H1 (cell line): ENCODE data around the gene PINK1. TPM values are rescaled to one million over a fixed set of nuclear protein-coding genes. Genes with fewer than 3 reads are reported as not detected.

Experiments used
- CTCF ChIA-PET: fragments of 300-600 bp; sonication (Branson Sonifier 250); formaldehyde crosslinking; loops from one replicate; lab custom pipeline; 2021; ENCODE audit not compliant: partially characterized antibody; lab: Charles Lee
- POLR2A ChIA-PET: fragments of 300-600 bp; sonication (Branson Sonifier 250); formaldehyde crosslinking; loops from one replicate; lab custom pipeline; 2021; ENCODE audit warnings: inconsistent platforms; ENCODE audit not compliant: partially characterized antibody; lab: Charles Lee
- DNase-seq, 2 experiments: peaks; one replicate each; pipeline versions ENCODE4 v3.0.0 to v3.0.0-alpha.2; 2010 to 2022; ENCODE audit warnings: low spot score in 2 of 2, low read depth in 1 of 2, mixed read lengths in 1 of 2
- FAIRE-seq: peaks from 2 replicates; lab custom pipeline; 2011; peaks lifted over from hg19 to GRCh38; lab: Jason Lieb, UNC
- H2AFZ ChIP-seq: 2 replicates; pipeline ENCODE4 v1.8.1; 2012; ENCODE audit warnings: low read length, inconsistent platforms
- H2AK5ac ChIP-seq: 2 replicates; pipeline ENCODE4 v1.6.1; 2013; ENCODE audit warnings: low read depth, low read length
- H2BK120ac ChIP-seq: replicated peaks from 2 replicates; pipeline ENCODE3; 2013; ENCODE audit warnings: low read depth, low read length, inconsistent platforms
- H2BK12ac ChIP-seq: 2 replicates; pipeline ENCODE4 v1.6.1; 2013; ENCODE audit warnings: low read depth, low read length
- H2BK15ac ChIP-seq: 2 replicates; pipeline ENCODE4 v1.6.1; 2013; ENCODE audit warnings: low read length
- H2BK20ac ChIP-seq: 2 replicates; pipeline ENCODE4 v1.6.1; 2013; ENCODE audit warnings: low read length
- H2BK5ac ChIP-seq: 2 replicates; pipeline ENCODE4 v1.6.1; 2013; ENCODE audit warnings: low read depth, low read length
- H3K14ac ChIP-seq: 2 replicates; pipeline ENCODE4 v1.6.1; 2013; ENCODE audit warnings: inconsistent platforms; ENCODE audit not compliant: insufficient read length
- H3K18ac ChIP-seq: 2 replicates; pipeline ENCODE4 v1.6.1; 2013; ENCODE audit warnings: low read length; ENCODE audit errors: extremely low read depth
- H3K23ac ChIP-seq: 2 replicates; pipeline ENCODE4 v1.6.1; 2013; ENCODE audit warnings: inconsistent platforms; ENCODE audit not compliant: insufficient read length
- H3K23me2 ChIP-seq: 2 replicates; pipeline ENCODE4 v1.6.1; 2013; ENCODE audit warnings: low read depth, low read length
- H3K27ac ChIP-seq: 2 replicates; pipeline ENCODE4 v1.6.1; 2011; ENCODE audit warnings: low read depth, low read length, inconsistent platforms
- H3K27me3 ChIP-seq, 4 experiments: replicated peaks in 1 of 4; 1 replicate in 1 of 4; 2 replicates in 3 of 4; pipeline versions ENCODE4 v1.6.1 to v1.8.1; 2011 to 2013; ENCODE audit warnings: low read length in 3 of 4, mild to moderate bottlenecking in 3 of 4, inconsistent platforms in 2 of 4, mixed read lengths in 2 of 4, moderate library complexity in 1 of 4; ENCODE audit not compliant: control insufficient read depth in 3 of 4, insufficient read depth in 3 of 4; ENCODE audit errors: extremely low read depth in 1 of 4
- H3K36me3 ChIP-seq, 4 experiments: 2 replicates each; pipeline versions ENCODE4 v1.6.1 to v1.8.1; 2011 to 2013; ENCODE audit warnings: mild to moderate bottlenecking in 4 of 4, low read length in 3 of 4, moderate library complexity in 2 of 4, control low read depth in 1 of 4, inconsistent platforms in 1 of 4; ENCODE audit not compliant: insufficient read depth in 4 of 4, control insufficient read depth in 2 of 4
- H3K4ac ChIP-seq: replicated peaks from 2 replicates; pipeline ENCODE3; 2013; ENCODE audit warnings: low read length, low read depth, mixed read lengths, inconsistent platforms; ENCODE audit not compliant: insufficient read length
- H3K4me1 ChIP-seq, 4 experiments: replicated peaks in 1 of 4; 1 replicate in 1 of 4; 2 replicates in 3 of 4; pipeline versions ENCODE4 v1.6.1 to v1.8.1; 2011 to 2013; ENCODE audit warnings: low read length in 3 of 4, inconsistent platforms in 2 of 4, mixed read lengths in 1 of 4; ENCODE audit not compliant: insufficient read depth in 4 of 4, control insufficient read depth in 3 of 4
- H3K4me2 ChIP-seq, 2 experiments: 2 replicates each; pipeline versions ENCODE4 v1.6.1 to v1.8.1; 2011 to 2013; ENCODE audit warnings: low read depth in 2 of 2, low read length in 2 of 2, control low read depth in 1 of 2, inconsistent platforms in 1 of 2, mild to moderate bottlenecking in 1 of 2; ENCODE audit not compliant: insufficient read depth in 1 of 2
- H3K4me3 ChIP-seq, 4 experiments: fragments of 200-600, 300-600 bp in 1 of 4; sonication (generic), shearing (Covaris generic), sonication (Bioruptor Twin) in 1 of 4; 2 replicates each; pipeline versions ENCODE4 v1.5.1 to v1.8.1; 2011 to 2016; ENCODE audit warnings: low read length in 4 of 4, low read depth in 3 of 4, control low read depth in 2 of 4, inconsistent platforms in 2 of 4, mild to moderate bottlenecking in 2 of 4, mixed read lengths in 1 of 4, moderate library complexity in 1 of 4; ENCODE audit not compliant: insufficient read depth in 2 of 4; ENCODE audit errors: extremely low read depth in 1 of 4
- H3K56ac ChIP-seq: replicated peaks from 2 replicates; pipeline ENCODE3; 2013; ENCODE audit warnings: low read depth, mild to moderate bottlenecking, mixed read lengths, low read length, inconsistent platforms; ENCODE audit not compliant: insufficient read length
- H3K79me1 ChIP-seq: 2 replicates; pipeline ENCODE4 v1.6.1; 2013; ENCODE audit warnings: low read depth, low read length, control low read depth
- H3K79me2 ChIP-seq, 2 experiments: 2 replicates each; pipeline versions ENCODE4 v1.6.1 to v1.8.1; 2012 to 2013; ENCODE audit warnings: low read length in 2 of 2, mild to moderate bottlenecking in 2 of 2, inconsistent platforms in 1 of 2; ENCODE audit not compliant: insufficient read depth in 2 of 2, control insufficient read depth in 1 of 2
- H3K9ac ChIP-seq, 4 experiments: replicated peaks in 1 of 4; 1 replicate in 1 of 4; 2 replicates in 3 of 4; pipeline versions ENCODE4 v1.6.1 to v1.8.1; 2011 to 2013; ENCODE audit warnings: low read depth in 3 of 4, low read length in 3 of 4, control low read depth in 2 of 4, mild to moderate bottlenecking in 2 of 4, moderate library complexity in 2 of 4, inconsistent platforms in 1 of 4; ENCODE audit errors: extremely low read depth in 1 of 4
- H3K9me3 ChIP-seq, 2 experiments: 2 replicates each; pipeline versions ENCODE4 v1.6.1 to v1.8.1; 2012 to 2013; ENCODE audit warnings: mild to moderate bottlenecking in 2 of 2, moderate library complexity in 2 of 2, control low read depth in 1 of 2, inconsistent platforms in 1 of 2, low read depth in 1 of 2, low read length in 1 of 2, mixed read lengths in 1 of 2; ENCODE audit not compliant: insufficient read depth in 2 of 2
- H4K20me1 ChIP-seq, 2 experiments: replicated peaks in 1 of 2; 2 replicates each; pipeline versions ENCODE3 to v1.8.1; 2011 to 2013; ENCODE audit warnings: inconsistent platforms in 2 of 2, low read length in 2 of 2, mild to moderate bottlenecking in 1 of 2; ENCODE audit not compliant: insufficient read depth in 2 of 2, control insufficient read depth in 1 of 2
- H4K5ac ChIP-seq: 2 replicates; pipeline ENCODE4 v1.6.1; 2013; ENCODE audit warnings: low read length, low read depth, mixed read lengths, inconsistent platforms; ENCODE audit not compliant: insufficient read length
- H4K8ac ChIP-seq: 2 replicates; pipeline ENCODE4 v1.8.0; 2013; ENCODE audit warnings: mild to moderate bottlenecking, moderate library complexity, low read length, inconsistent platforms; ENCODE audit not compliant: insufficient read depth; ENCODE audit errors: extremely low read depth
- H4K91ac ChIP-seq: replicated peaks from 2 replicates; pipeline ENCODE3; 2013; ENCODE audit warnings: low read length, mixed read lengths, inconsistent platforms; ENCODE audit not compliant: insufficient read length
- ATF3 ChIP-seq: IDR thresholded peaks from 2 replicates; pipeline ENCODE4 v1.6.1; 2011; ENCODE audit warnings: low read depth, mild to moderate bottlenecking, low read length; ENCODE audit not compliant: insufficient read depth
- NRF1 ChIP-seq: IDR thresholded peaks from 2 replicates; pipeline ENCODE4 v1.6.1; 2011; ENCODE audit warnings: mild to moderate bottlenecking, low read depth, low read length, improper control_type of control experiment
- WGBS, 2 experiments: shearing (Covaris generic) in 1 of 2; methylation state at CpG; one replicate each; pipeline versions ENCODE4 v1.1.6 to v1.1.7; 2013 to 2015; ENCODE audit warnings: low lambda C conversion rate in 2 of 2, mixed read lengths in 2 of 2, inconsistent platforms in 1 of 2, low coverage in 1 of 2, missing lambda C conversion rate in 1 of 2; ENCODE audit not compliant: insufficient replicate concordance in 2 of 2, insufficient coverage in 1 of 2, insufficient read length in 1 of 2; ENCODE audit errors: extremely low coverage in 1 of 2, missing lambda C conversion rate in 1 of 2; 5-methylcytosine and 5-hydroxymethylcytosine counted together
- polyA plus RNA-seq, 7 experiments: library from polyadenylated mRNA; depleted of rRNA in 3 of 7; stranded (reverse) in 5 of 7; unstranded in 2 of 7; fragments of >200 nt in 5 of 7; fragments of 200-250 nt in 2 of 7; gene quantifications; 1 replicate in 5 of 7; 2 replicates in 1 of 7; 4 replicates in 1 of 7; pipeline versions ENCODE4 v1.2.1 to v1.2.3, GENCODE V29; 2011 to 2013; ENCODE audit warnings: missing spikeins in 2 of 7, mixed read lengths in 2 of 7
- total RNA-seq: library from RNA; stranded (reverse); fragmentation: NEBNext Ultra II Directional; extraction: Animal tissue kit (Norgen Biotek cat#: 25700); gene quantifications from 2 replicates; pipeline ENCODE4 v1.2.1, GENCODE V29; 2021
- TF ChIP-seq, protein P1 (sequence below): IDR thresholded peaks from 2 replicates; pipeline ENCODE4 v1.6.1; 2012; ENCODE audit warnings: low read length, inconsistent platforms

PINK1 gene
- total and polyA plus RNA-seq, 2 of the 8 experiments (the other 6 are each of a cell fraction or from before 2014, with no cell fraction given), result 16.1 to 19.3 TPM

- peak within 1 kb of the TSS; percentile 82 for H4K91ac ChIP-seq
- H3K18ac ChIP-seq, result peak within 1 kb of the TSS; percentile 95
- peak within 1 kb of the TSS; percentile 66 for H3K4ac ChIP-seq
- 4% methylated on average over 57 of the region's 58 CpGs; no CpG with 5 or more reads in 1 of the 2 experiments for WGBS, 2 experiments
- H2BK15ac ChIP-seq, result no peak within 1 kb of the TSS
- peak within 1 kb of the TSS; percentile 75 to 89 for H3K4me2 ChIP-seq
- no peak within 1 kb of the TSS for H2BK20ac ChIP-seq
- no peak within 1 kb of the TSS for H3K23ac ChIP-seq
- H3K36me3 ChIP-seq, result peaks cover 4 to 19% (median 13%) of the 10 kb centered on the region in 4 experiments; a peak in 6 of 8 replicates
- CTCF ChIA-PET, result interaction anchor here (0.6 to 2.2 kb wide), 8 partner anchors 9 to 231 kb away, joined by 3 to 8 read pairs (median 3); partner anchors contain the start of gene PINK1
- no peak within 1 kb of the TSS for H2BK120ac ChIP-seq
- H3K9me3 ChIP-seq, result no peaks in the 10 kb centered on the region
- peak within 1 kb of the TSS; percentile 82 to 93 (median 84) for H3K9ac ChIP-seq
- H2AK5ac ChIP-seq, result no peak within 1 kb of the TSS
- H3K79me2 ChIP-seq, result peaks cover 9 to 46% of the 10 kb centered on the region in 2 experiments
- peaks cover 12% of the 10 kb centered on the region for H3K23me2 ChIP-seq
- peaks cover 4 to 10% of the 10 kb centered on the region in 2 experiments for H4K20me1 ChIP-seq
- DNase-seq, result peak; percentile 95 to 98
- no peaks in the 10 kb centered on the region for H3K27me3 ChIP-seq
- peak within 1 kb of the TSS; percentile 76 for H3K27ac ChIP-seq
- peak within 1 kb of the TSS; percentile 88 to 95 (median 91) for H3K4me3 ChIP-seq
- peak within 1 kb of the TSS; percentile 49 for H3K56ac ChIP-seq
- H3K14ac ChIP-seq, result no peak within 1 kb of the TSS
- peak within 1 kb of the TSS; percentile 71 for H4K5ac ChIP-seq
- peaks cover 4% of the 10 kb centered on the region for H3K79me1 ChIP-seq
- H2AFZ ChIP-seq, result 0 out of 2 replicates have a peak within 1 kb of the TSS, but pooled peaks have one; percentile 54
- H2BK5ac ChIP-seq, result peak within 1 kb of the TSS; percentile 92
- H3K4me1 ChIP-seq, result peaks cover 0 to 9% (median 4%) of the 10 kb centered on the region in 4 experiments; a peak in 4 of 7 replicates
- POLR2A ChIA-PET, result interaction anchor here (0.6 to 1.8 kb wide), 11 partner anchors 20 to 141 kb away, joined by 3 to 5 read pairs (median 4); partner anchors contain the start of genes FAM43B and HP1BP3
- peak; percentile 89 for FAIRE-seq
- peak within 1 kb of the TSS; percentile 92; the same call in 1 of the 2 replicates for H4K8ac ChIP-seq
- 0 out of 2 replicates have a peak within 1 kb of the TSS, but pooled peaks have one; percentile 29 for H2BK12ac ChIP-seq
- TF ChIP-seq NRF1 (no peak), ATF3 (no peak)
- TF ChIP-seq, protein P1, sequence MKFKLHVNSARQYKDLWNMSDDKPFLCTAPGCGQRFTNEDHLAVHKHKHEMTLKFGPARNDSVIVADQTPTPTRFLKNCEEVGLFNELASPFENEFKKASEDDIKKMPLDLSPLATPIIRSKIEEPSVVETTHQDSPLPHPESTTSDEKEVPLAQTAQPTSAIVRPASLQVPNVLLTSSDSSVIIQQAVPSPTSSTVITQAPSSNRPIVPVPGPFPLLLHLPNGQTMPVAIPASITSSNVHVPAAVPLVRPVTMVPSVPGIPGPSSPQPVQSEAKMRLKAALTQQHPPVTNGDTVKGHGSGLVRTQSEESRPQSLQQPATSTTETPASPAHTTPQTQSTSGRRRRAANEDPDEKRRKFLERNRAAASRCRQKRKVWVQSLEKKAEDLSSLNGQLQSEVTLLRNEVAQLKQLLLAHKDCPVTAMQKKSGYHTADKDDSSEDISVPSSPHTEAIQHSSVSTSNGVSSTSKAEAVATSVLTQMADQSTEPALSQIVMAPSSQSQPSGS, result no peak
Observed at GRCh38 chr1:20661207-20662109, 28.2 kb downstream of the PINK1 start, which contains the start of gene DDOST. DDOST (minus strand) TSS chr1:20661369; CDS start chr1:20661350, 19 bp downstream.
